NB4 (cell line): Measurements from ENCODE around the gene FUZ.

Experiments
- POLR2A ChIP-seq: IDR thresholded peaks from 2 replicates; pipeline ENCODE4 v1.6.1; 2011; ENCODE audit warnings: mild to moderate bottlenecking; ENCODE audit not compliant: insufficient read length; ENCODE audit errors: extremely low read depth
- TF ChIP-seq, protein P1 (sequence below): IDR thresholded peaks from one replicate; pipeline ENCODE4 v1.5.1; 2012; ENCODE audit warnings: low read depth, low read length

- TF ChIP-seq, protein P1, sequence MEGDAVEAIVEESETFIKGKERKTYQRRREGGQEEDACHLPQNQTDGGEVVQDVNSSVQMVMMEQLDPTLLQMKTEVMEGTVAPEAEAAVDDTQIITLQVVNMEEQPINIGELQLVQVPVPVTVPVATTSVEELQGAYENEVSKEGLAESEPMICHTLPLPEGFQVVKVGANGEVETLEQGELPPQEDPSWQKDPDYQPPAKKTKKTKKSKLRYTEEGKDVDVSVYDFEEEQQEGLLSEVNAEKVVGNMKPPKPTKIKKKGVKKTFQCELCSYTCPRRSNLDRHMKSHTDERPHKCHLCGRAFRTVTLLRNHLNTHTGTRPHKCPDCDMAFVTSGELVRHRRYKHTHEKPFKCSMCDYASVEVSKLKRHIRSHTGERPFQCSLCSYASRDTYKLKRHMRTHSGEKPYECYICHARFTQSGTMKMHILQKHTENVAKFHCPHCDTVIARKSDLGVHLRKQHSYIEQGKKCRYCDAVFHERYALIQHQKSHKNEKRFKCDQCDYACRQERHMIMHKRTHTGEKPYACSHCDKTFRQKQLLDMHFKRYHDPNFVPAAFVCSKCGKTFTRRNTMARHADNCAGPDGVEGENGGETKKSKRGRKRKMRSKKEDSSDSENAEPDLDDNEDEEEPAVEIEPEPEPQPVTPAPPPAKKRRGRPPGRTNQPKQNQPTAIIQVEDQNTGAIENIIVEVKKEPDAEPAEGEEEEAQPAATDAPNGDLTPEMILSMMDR: no peak
- no peak for TF ChIP-seq POLR2A
Measured at GRCh38 chr19:49857061-49857837, 44.2 kb upstream of the FUZ start.
